ENCODE measurements around the gene GTPBP2.

Gene GTPBP2, protein sequence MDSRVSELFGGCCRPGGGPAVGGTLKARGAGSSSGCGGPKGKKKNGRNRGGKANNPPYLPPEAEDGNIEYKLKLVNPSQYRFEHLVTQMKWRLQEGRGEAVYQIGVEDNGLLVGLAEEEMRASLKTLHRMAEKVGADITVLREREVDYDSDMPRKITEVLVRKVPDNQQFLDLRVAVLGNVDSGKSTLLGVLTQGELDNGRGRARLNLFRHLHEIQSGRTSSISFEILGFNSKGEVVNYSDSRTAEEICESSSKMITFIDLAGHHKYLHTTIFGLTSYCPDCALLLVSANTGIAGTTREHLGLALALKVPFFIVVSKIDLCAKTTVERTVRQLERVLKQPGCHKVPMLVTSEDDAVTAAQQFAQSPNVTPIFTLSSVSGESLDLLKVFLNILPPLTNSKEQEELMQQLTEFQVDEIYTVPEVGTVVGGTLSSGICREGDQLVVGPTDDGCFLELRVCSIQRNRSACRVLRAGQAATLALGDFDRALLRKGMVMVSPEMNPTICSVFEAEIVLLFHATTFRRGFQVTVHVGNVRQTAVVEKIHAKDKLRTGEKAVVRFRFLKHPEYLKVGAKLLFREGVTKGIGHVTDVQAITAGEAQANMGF

DNA sequence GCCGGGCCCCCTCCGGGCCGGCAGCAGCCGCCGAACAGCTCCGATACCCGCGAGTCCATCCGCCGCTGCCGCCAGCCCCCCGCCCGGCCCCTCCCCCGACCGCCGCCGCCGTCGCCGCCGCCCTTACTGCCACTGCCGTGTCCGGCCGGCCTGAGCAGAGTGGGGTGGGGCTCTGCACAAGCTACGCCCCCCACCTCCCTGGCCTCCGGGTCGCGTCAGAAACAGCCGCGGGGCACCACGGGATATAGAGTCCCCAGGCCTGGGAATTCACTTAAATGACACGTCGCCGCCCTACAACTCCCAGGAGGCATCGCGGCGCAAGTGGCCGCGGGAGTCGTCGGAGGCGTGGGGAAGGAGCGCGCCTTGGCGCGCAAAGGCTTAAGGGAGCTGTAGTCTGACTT is at the start of gene GTPBP2:
Gene GTPBP2, minus strand, starts transcription at position 161 of the 401 bp plus-strand sequence. Its CDS starts 102 bp downstream, at position 59.
- DNase-seq (ENCODE audit: low spot score): peak; percentile 99

DNA sequence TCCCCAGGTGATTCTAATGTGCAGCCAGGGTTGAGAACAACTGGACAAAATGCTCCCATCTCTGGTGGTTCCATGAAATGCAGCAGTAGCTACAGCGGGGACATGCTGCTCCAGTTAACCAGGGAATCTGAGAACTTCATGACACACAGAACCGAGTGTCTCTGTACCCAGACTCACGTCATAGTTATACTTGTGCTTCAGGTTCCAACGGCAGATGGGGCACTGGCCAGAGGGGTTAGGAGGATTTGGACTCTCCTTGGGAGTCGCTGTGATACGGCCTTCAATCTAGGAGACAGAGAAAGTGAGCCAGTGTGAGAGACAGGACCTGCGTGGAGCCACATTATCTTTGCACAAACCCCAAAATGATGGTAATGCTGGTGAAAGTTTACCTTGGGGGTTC is 49.3 kb upstream of the GTPBP2 start:
- DNase-seq (ENCODE audit: low spot score): no peak

DNA sequence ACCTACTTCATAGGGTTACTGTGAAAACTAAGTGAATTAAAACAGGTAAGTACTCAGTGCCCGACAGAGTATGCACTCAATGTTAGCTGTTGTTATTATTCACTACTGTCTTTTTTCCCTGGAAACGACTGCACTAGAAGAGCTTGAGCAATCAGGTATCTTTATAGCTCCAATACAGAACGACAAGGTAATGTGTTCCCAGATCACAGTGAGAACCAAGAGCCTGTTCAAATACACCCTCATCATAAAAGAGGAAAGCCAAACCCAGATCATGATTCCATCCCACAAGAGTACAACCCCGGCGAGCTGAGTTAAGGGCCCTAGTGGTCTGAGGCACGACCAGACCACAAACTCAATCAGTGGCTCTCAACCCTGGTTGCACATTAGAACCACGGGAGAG is 48.7 kb upstream of the GTPBP2 start:
- no peak for DNase-seq (ENCODE audit: low spot score)

DNA sequence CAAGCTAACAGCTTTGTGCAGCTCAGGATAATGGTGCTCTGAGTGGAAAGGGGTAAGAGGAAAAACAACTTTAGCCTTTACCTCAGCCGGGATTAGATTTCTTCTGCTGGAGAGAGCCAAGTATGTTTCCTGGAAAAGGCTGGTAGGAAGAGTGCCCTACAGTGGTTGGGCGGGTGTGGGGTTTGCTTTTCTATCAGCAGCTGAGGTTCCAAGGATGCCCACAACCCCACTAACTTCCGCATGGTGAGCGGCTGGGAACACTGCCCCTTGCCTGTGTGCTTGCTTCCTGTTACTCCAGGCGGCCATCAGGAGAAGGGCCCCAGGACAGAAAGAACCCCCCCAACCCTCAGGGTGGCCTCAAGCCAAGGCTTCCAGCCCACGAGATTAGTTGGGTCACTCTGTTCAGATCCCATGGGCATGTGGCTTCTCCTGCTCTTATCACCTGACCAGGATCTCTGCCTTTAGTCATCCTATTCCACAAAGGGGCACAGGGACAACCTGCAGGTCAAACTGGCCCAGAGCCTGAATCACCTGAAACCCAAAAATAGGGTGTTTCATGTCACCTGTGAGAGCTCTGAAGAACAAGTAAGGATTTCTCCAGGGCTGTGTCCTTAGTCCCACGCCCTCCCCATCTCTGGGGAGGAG is 48.0 kb upstream of the GTPBP2 start:
- no peak for DNase-seq (ENCODE audit: low spot score)

DNA sequence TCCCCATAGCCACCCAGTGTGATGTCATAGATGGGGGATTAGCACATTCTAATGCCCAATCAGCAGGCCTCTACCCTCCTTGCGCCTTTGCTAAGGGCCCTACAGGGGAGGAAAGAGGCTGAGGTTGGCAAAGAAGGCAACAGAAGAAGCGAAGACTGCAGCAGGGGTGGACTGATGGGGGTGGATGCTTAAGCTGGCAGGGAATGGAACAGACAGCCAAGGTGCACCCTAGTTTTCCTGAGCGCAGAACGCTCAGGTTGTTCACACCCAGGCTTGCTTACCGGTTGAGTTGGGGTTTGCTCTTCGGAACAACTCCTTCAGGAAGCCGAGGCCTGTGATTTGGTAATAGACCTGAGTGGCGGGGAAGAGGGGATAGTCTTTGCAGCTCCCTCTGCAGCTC is 45.9 kb upstream of the GTPBP2 start:
- DNase-seq (ENCODE audit: low spot score): no peak

DNA sequence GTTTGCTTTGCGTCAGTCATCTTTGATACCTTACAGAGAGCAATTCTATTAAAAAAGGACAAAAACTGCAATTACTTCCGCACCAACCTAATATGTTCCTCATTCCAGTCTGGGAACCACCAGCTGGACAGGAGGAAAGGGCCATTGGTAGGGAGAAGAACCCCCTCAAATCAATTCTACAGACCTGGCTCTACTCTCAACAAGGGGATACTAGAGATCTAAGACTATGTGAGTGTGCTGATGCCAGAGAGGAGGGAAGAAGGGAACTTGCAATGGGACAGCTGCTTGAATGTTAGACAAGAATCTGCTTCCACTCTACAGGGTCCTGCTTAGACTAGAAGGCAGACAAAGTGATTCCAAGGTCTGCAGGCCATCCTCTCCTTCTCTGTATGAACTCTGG is 45.2 kb upstream of the GTPBP2 start:
- DNase-seq (ENCODE audit: low spot score): no peak

DNA sequence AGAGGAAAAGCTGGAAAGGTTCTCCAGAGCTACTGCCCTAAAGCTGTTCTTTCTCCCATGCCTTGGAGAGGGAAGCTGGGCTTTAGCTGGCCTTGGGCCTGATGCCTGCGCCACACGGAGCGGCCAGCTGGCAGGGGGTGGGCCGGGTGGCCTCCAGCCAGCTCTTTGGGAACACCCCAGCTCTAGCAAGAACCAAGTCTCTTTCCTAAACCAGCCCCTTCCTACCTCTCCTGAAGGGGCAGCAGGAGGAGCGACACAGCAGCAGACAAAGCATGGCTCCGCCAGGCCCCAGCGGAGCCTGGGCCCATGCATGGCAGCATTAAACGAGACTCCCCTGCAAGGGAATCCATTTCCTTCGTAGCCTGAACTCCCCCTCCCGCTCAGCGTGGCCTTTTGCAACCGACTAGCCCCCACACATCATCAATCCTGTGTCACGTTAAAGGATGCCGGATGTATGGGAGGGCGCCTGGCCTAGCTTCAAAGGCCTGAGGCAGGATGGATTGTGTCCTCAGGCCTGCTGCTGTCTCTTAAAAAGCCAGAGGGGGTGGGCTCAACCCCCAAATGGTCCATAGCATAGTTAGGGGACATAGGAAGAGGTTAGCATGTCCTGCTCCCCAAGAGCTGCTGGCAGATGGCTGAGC is 44.5 kb upstream of the GTPBP2 start:
- DNase-seq (ENCODE audit: low spot score): no peak

DNA sequence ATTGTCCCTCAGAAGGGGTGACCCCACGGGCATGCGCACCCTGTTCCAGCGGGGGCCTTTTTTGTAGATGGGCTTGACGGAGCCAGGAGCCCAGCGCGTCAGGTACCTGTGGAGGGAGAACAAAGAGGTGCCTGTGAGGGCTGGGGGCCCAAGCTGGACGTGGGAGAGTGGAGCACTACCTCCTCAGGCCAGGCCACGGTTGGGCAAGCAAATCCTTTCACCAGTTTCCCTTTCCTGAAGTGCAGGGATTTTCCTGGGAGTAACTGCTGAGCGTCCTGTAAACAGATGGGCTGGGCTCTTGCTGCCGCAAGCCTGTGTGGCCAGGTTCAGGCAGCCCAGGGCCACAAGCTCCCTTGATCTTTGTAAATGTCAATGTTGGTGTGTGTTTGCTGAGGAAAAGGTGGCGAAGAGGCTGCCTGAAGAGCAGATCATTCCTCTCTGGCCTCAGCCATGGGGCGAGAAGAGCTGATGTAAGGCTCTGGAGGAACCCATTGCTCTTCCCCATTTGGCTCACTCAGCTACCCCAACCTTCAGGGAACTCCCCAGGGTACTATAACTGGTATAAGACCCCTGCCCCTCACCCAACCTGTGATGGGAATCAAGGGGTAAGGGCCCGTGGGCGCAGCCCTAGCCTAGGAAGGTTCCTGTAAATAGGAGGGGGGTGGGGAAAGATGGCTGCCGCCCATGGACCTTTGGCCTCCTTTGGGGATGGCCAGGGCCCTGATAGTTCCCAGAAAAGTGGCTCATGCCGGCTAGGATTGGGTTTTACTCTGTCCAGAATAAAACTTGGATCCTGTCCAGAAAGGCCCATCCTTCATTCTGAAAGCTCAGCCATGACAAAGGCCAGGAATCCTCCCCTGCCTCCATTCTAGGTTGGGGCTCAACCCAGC is 43.0 kb upstream of the GTPBP2 start:
- no peak for DNase-seq (ENCODE audit: low spot score)

DNA sequence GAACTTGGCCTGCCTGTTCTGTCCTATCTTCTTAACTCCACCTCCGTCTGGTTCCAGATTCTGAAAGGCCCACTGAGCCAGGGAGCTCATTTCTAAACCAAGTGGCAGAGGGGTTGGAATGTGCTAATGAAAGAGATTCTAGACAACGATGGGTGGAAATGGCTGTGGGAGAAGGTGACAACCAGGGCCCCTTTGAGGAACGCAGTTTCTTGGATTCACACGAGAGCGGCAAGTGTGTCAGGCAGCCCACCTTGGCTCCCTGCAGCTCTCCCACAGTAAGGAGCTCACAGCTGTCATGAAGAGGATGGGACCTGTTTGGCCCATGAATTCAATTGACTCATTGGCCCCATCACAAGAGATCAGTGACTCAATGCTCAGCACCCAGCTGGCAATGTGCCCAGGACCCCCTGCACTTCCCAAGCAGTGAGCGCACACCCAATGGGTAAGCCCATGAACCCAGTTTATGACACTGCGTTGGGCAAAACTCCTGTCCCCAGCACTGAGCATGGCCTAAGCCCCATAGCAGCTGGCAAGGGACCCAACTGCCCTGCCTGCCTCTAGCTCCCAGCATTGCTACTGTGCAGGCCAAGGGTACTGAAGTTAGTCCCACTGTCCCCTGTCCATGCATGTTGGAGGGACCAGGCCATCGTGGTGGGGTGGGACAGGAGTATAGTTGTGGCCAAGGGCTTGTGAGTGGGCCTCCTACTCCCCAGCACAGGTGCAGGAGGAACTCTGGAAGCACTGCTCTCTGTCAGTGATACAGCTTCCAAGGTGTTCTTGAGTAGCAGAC is 42.1 kb upstream of the GTPBP2 start:
- no peak for DNase-seq (ENCODE audit: low spot score)

DNA sequence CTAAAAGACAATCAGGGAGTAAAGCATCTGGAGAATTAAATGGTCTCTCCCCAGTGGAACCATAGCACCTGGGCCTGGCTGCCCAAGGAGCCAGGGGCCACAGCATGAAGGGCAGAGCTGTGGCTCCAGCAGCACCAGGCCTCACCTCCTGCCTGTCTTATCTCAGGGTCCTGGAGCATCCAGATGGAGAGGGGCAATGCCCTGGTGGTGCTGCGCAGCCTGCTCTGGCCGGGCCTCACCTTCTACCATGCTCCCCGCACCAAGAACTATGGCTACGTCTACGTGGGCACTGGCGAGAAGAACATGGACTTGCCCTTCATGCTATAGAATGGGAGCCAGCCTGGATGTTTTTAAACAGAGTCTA is 41.5 kb upstream of the GTPBP2 start:
- no peak for DNase-seq (ENCODE audit: low spot score)

DNA sequence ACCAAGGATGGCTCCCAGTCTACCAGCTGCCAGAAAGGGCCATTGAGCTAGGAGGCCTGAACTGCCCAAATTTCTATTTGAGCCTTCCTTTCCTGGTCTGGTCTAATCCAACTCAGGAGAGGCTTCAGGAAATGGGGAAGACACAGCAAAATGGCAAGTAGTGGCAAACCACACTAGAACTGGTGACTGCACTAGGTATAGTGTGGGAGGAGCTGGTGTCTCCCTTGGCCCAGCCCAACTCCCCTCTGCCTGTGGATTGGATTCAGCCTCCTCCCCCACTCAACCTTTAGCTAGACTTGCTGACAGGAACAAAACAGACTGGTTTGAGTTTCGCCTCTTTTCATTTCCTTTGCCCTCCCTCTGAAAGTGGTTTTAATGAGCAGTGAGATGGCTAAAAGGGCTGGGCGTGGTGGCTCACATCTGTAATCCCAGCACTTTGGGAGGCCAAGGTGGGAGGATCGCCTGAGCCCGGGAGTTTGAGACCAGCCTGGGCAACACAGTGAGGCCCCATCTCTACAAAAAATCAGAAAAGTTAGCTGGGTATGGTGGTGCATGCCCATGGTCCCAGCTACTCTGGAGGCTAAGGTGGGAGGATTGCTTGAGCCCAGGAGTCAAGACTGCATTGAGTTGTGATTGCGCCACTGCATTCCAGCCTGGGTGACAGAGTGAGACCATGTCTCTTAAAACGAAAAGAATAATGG is 41.0 kb upstream of the GTPBP2 start:
- DNase-seq (ENCODE audit: low spot score): peak; percentile 42

DNA sequence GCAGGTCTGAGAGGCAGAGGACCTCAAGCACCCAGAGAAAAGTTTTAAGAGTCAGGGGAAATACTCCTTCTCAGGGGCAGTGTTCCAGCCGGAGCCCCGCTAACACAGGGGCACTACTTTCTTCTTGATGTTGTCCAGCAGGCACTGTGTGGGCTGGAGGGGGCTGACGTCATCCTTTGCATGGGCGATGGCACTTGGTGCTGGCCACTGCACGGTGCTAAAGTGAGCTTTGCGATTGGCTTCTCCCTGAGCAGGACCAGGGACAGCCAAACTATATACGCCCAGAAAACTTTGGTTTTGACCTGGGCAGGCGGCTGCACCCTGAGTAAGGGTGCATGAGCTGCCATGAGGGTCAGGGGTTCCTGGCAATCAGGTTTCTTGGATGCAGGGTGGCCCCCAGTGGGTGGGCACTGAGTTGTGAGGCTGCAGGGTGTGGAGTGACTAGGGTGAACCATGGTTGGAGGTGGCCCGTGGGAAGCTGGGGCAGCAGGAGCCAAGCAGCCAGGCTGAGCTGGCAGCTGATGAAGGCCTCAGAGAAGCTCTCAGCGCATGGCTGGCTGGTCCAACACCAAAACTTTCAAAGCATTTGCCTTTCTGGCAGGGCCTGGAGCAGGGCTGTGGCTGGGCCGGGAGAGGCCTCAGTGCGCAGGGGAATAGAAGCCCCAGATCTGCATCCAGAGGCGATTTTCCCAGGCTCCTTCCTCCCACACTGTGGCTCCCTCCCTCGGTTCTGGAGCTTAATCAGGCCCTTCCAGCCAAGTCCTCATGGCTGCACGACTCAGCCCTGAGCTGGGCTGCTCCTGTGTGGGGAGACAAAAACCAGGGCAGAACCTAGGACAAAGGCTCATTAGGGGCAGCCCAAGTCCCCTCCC is 40.2 kb upstream of the GTPBP2 start:
- DNase-seq (ENCODE audit: low spot score): no peak

DNA sequence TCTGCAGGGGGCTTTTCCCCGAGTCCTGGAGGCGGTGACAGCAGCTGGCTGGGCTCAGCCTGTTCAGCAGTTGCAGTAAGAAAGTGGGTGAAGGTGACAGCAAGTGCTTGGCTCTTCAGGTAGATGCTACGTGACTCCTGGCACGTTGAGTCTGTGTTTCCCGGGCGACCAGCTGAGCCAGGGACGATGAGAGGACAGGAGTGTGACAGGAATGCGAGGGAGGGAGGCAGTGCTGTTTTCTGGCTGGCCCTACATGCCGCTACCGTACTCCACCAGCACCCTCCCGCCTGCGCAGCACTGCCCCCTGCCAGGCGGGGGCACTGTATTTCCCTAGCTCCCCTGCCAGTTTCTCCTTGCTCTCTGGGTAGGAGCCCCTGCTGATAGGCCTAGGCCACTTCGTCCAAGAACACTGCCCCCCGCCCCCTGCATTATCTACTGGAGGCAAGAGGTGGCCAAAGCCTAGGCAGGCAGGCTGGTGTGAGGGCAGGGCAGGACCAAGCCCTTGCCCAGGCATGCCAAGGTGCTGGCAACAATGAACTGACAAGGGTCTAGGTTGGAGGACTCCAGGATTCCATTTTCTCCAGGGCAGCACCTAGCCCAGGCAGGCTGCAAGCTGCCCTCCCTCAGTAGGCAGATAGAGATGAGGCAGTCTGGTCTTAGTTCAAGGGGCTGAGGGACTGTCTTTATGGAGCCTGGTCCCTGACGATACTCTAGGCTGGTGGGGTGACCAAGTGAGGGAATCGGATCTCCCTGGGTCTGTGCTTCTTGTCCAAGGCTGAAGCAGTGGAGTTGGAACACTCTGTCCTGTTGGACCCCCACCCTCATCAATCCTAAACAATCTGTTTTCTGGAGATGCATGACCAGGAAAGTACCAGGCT is 39.3 kb upstream of the GTPBP2 start:
- peak; percentile 38 for DNase-seq (ENCODE audit: low spot score)

DNA sequence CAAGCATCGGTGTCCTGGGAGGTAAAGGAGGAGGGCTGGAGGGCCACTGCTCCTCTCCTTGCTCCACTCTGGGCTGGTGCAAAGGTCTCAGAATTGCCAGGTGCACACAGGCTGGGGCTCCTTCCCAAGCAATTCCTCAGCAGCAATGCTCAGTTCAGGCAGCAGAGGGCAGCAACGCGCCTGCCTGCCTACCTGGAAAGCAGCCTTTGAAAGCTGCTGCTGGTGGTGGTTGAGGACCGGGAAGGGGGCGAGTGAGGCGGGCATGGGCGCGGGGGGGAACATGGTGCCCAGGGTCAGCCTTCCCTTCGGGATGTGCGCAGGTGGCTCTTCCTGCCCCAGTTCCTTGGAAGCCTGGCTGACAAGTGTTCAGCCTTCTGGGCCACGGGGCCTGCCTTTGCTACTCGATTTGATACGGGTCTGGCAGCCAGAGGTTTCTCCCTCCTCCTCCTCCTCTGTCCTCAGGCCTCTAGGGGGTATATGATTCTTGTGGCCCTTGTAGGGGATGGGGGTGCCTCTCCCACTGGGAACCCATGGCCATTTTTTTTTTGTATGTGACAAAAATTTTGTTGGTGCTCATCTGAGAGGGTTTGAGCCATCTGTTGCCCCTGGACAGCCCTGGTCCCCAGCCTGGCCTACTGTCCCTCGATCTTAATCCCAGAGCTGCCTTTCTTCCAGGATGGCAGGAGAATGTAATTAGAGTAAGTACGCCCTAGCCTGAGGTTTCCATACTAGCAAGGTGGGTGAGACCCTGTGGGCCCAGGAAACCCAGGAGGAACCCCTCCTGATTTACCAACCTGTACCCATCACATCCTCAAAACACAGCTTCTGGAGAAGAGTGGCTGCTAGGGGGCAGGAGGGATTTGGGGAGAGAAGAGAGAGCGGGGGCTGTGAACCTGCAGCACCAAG is 38.4 kb upstream of the GTPBP2 start:
- DNase-seq (ENCODE audit: low spot score): peak; percentile 87

DNA sequence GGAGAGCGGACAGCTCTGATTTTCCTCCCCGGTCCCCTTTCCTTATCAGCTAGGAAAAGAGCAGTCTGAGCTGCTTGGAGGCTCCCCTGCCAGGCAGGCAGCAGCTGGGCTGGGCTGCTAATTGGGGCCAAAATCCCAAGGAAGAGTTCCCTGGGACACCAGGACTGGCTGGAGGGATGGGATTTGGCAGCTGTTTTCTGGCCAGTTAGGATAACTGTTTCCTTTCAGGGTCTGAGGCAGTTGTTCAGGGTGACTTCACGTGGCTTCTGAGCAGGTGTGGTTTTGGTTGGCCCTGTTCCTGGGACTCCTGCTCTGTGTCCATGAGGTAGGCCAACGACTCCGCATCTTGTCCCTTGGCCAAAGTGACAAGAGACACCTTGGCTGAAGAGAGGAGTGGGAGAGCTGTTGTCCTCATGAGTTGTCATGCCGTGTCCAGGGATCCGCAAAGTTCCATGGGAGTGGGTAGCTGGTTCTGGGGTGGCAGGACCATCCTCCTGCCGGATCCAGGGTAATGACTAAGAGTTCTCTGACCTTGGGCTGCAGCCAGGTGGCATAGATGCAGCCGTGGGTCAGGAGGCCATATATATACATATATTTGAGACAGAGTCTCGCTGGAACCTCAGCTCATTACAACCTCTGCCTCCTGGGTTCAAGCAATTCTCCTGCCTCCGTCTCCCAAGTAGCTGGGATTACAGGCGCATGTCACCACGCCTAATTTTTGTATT is 37.3 kb upstream of the GTPBP2 start:
- no peak for DNase-seq (ENCODE audit: low spot score)

DNA sequence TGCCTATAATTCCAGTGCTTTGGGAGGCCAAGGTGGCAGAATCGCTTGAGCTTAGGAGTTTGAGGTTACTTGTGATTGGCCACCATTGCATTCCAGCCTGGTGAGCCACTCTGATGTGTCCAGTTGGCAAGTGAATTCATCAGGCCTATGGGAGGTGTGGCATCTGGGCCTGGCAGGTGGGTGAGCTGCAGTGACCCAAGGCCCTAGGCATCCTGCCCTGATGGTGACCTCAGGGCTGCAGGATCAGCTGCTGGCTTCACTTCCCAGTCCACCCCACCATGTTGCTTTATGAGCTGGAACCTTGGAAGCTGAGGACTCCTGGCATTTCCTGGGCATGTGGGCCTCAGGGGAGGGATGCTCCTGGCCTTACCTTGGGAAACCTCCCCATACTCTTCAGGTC is 36.3 kb upstream of the GTPBP2 start:
- DNase-seq (ENCODE audit: low spot score): no peak

DNA sequence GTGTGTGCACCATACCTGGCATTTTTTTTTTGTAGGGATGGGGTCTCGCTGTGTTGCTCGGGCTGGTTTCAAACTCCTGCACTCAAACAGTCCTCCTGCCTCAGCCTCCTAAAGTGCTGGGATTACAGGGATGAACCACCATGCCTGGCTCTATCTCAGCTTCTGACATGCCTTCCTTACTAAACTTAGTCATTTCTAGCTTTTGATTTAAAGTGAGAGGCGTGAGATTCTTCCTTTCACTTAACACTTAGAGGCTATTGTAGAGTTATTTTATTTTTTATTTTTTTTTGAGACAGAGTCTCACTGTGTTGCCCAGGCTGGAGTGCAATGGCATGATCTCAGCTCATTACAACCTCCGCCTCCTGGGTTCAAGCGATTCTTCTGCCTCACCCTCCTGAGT is 33.9 kb upstream of the GTPBP2 start:
- peak; percentile 23 for DNase-seq (ENCODE audit: low spot score)

All from activated CD4-positive, alpha-beta T cell treated with anti-CD3 and anti-CD28 coated beads, Interleukin-2, Interleukin-4, amounts not matched to agents 100 ng/mL and 50 ng/mL, durations not matched to agents 16 hours and 8 hours (primary cell).